Skeletal muscle tissue (tissue), 2 donors: ENCODE data around the gene KITLG. TPM values are rescaled to one million over a fixed set of nuclear protein-coding genes. Genes with fewer than 3 reads are reported as not detected.

Experiments used
- small RNA-seq: library from RNA; depleted of rRNA; stranded (forward); fragments of <200 nt; gene quantifications from one replicate; pipeline ENCODE3, GENCODE V24; 2014
- total RNA-seq: library from RNA; depleted of rRNA; stranded (reverse); fragments of >200 nt; gene quantifications from one replicate; pipeline ENCODE4 v1.2.3, GENCODE V29; 2014

KITLG gene
- total RNA-seq, 1 donor from 2014 or later: 14.6 TPM

Small RNA genes lying within 50 kb of the gene (small RNA-seq; reads per million reads assigned to genes)
- 0.12 reads per million for gene RNU1-117P
